ENCODE results near the gene LYSMD2.

DNA sequence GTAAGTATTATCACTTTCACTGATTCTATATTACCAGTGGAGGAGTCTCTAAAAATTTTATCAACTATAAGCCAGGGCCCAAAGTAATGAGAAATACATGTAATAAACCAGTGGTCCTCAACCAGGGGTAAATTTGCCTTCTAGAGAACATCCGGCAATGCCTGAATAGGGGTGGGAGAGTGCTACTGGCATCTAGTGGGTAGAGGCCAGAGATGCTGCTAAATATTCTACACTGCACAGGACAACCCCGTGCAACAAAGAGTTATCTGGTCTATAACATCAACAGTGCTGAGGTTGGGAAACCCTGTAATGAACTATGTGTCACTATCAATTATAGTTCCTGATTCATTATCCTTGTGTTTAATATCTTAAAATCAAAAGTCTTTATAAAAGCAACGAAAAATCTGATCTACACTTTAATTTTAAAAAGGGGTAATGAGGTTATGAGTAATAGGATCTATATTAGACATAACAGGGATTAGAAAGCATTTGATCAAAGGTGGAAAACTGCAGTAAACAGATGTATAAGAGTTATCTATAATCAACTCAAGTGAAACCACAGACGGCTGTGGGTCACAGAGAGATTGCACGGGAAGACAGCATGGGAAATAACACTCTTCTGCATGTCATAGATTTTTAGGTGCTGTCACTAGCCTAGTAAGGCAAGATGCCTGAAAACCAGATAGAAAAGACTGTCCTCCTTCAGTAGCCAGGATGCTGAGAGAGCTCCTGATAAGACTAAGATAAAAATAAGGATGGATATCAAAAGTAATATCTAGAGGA lies 2.0 kb downstream of the LYSMD2 start:
- TF ChIP-seq EZH2 (IDR thresholded peaks at IDR 0.05; ENCODE audit: insufficient read depth, poor library complexity, severe bottlenecking): no peak
- no peak for TF ChIP-seq EZH2phosphoT487 (IDR thresholded peaks at IDR 0.05; ENCODE audit: insufficient read depth, low read depth)
